Endothelial cell of hepatic sinusoid (primary cell): ENCODE results near the gene LDLRAD4.

Experiments
- in situ Hi-C: cut with HindIII; loops from 2 replicates; pipeline ENCODE4 v1.10.0; 2017; ENCODE audit warnings: low sequenced_read_pairs

Gene LDLRAD4

GRCh38 chr18:13262839-13263691 lies 44.5 kb downstream of the LDLRAD4 start:
- in situ Hi-C loops: no loop called here

GRCh38 chr18:13264091-13265007 lies 45.8 kb downstream of the LDLRAD4 start:
- in situ Hi-C loops: no loop called here

GRCh38 chr18:13265008-13265910 lies 46.7 kb downstream of the LDLRAD4 start:
- in situ Hi-C loops: no loop called here

- in situ Hi-C loops: no loop called here
Measured at GRCh38 chr18:13265911-13266217, 47.3 kb downstream of the LDLRAD4 start.

- in situ Hi-C loops: no loop called here
Measured at GRCh38 chr18:13266218-13267100, 47.9 kb downstream of the LDLRAD4 start.

- in situ Hi-C loops: no loop called here
Measured at GRCh38 chr18:13267431-13267873, 48.9 kb downstream of the LDLRAD4 start.

- in situ Hi-C loops: no loop called here
Measured at GRCh38 chr18:13268158-13269012, 49.8 kb downstream of the LDLRAD4 start.

- in situ Hi-C loops: no loop called here
Measured at GRCh38 chr18:13269013-13269280, 50.4 kb downstream of the LDLRAD4 start.

- in situ Hi-C loops: no loop called here
Measured at GRCh38 chr18:13269521-13270011, 51.0 kb downstream of the LDLRAD4 start.

GRCh38 chr18:13270279-13270855 lies 51.8 kb downstream of the LDLRAD4 start:
- in situ Hi-C loops: no loop called here

- in situ Hi-C loops: no loop called here
Measured at GRCh38 chr18:13271302-13271911, 52.8 kb downstream of the LDLRAD4 start.

GRCh38 chr18:13272416-13272815 lies 53.9 kb downstream of the LDLRAD4 start:
- in situ Hi-C loops: no loop called here

- in situ Hi-C loops: no loop called here
Measured at GRCh38 chr18:13273800-13274199, 55.2 kb downstream of the LDLRAD4 start.

GRCh38 chr18:13275075-13275474 lies 56.5 kb downstream of the LDLRAD4 start:
- in situ Hi-C loops: no loop called here

- in situ Hi-C loops: no loop called here
Measured at GRCh38 chr18:13276530-13277520, 58.3 kb downstream of the LDLRAD4 start.

- in situ Hi-C loops: no loop called here
Measured at GRCh38 chr18:13278062-13278630, 59.6 kb downstream of the LDLRAD4 start.
